Keratinocyte (primary cell): ENCODE data around the gene PTPRN2.

Experiments used
- EZH2 ChIP-seq: IDR thresholded peaks from one replicate; pipeline ENCODE4 v1.6.1; 2012; ENCODE audit warnings: inconsistent platforms, mild to moderate bottlenecking, low read length, moderate library complexity
- TF ChIP-seq, protein P1 (sequence below), 3 experiments: IDR thresholded peaks in 1 of 3; conservative IDR thresholded peaks in 1 of 3; optimal IDR thresholded peaks in 1 of 3; 2 replicates in 2 of 3; 3 replicates in 1 of 3; pipeline versions ENCODE3 to v1.5.1; 2011; ENCODE audit warnings: low read length in 3 of 3, mild to moderate bottlenecking in 3 of 3, moderate library complexity in 2 of 3, control low read depth in 1 of 3, inconsistent platforms in 1 of 3; ENCODE audit not compliant: insufficient read depth in 2 of 3; ENCODE audit errors: extremely low read depth in 1 of 3

DNA sequence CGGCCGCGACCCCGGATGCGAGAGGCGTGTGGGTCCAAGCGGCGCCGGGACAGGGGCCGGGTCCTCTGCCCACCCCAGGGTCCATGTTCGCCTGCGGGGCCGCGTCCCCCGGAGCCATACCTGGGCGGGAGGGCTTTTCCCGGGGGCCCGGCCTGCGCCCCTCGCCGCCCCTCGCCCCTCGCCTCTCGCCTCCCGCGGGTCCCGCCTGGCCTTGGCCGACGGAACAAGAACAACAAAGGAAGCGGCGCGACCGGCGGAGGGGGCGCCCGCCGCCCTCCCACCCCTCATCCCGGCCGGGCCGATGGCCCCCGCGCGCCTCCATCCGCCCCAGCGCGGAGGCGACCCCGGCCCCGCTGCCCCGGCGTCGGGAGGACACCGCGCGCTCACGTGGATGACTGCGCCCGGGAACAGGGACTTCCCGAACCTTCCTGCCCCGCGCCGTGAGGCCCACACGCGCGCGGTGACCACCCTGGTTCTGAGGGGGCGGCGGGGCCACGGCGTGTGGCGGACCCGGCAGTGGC lies 902.7 kb downstream of the PTPRN2 start:
- no peak for TF ChIP-seq EZH2
- TF ChIP-seq, protein P1, sequence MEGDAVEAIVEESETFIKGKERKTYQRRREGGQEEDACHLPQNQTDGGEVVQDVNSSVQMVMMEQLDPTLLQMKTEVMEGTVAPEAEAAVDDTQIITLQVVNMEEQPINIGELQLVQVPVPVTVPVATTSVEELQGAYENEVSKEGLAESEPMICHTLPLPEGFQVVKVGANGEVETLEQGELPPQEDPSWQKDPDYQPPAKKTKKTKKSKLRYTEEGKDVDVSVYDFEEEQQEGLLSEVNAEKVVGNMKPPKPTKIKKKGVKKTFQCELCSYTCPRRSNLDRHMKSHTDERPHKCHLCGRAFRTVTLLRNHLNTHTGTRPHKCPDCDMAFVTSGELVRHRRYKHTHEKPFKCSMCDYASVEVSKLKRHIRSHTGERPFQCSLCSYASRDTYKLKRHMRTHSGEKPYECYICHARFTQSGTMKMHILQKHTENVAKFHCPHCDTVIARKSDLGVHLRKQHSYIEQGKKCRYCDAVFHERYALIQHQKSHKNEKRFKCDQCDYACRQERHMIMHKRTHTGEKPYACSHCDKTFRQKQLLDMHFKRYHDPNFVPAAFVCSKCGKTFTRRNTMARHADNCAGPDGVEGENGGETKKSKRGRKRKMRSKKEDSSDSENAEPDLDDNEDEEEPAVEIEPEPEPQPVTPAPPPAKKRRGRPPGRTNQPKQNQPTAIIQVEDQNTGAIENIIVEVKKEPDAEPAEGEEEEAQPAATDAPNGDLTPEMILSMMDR (optimal IDR thresholded peaks at IDR 0.05 in 1 of 3, IDR thresholded peaks at IDR 0.05 in 1 of 3, conservative IDR thresholded peaks at IDR 0.05 in 1 of 3; ENCODE audit: extremely low read depth in 1 of 3, insufficient read depth in 2 of 3, low read length in 3 of 3) = no peak
